GM23338 (cell line): ENCODE results near the gene TMEM44. TPM values are rescaled to one million over a fixed set of nuclear protein-coding genes. Genes with fewer than 3 reads are reported as not detected.

Experiments used
- ATAC-seq: fragments of 200-7000 bp; cut with Tn5 transposase; 3 replicates; pipeline ENCODE4 v1.9.1; 2020
- DNase-seq: peaks from one replicate; pipeline ENCODE4 v3.0.0-alpha.2; 2015; ENCODE audit warnings: low spot score
- H2AFZ ChIP-seq: fragments of 200-600 bp; sonication (generic); 2 replicates; pipeline ENCODE4 v1.8.0; 2016; ENCODE audit warnings: antibody characterized with exemption, mild to moderate bottlenecking, moderate library complexity
- H3F3A ChIP-seq: fragments of 200-600 bp; sonication (generic); replicated peaks from 2 replicates; pipeline ENCODE4 v1.8.0; 2017; ENCODE audit warnings: antibody characterized with exemption, mixed run types, low read depth
- H3K27ac ChIP-seq: fragments of 200-600 bp; sonication (generic); 2 replicates; pipeline ENCODE4 v1.6.1; 2016; ENCODE audit warnings: low read depth
- H3K27me3 ChIP-seq: fragments of 200-600 bp; sonication (generic); 2 replicates; pipeline ENCODE4 v1.8.0; 2016; ENCODE audit warnings: mild to moderate bottlenecking, mixed run types, moderate library complexity; ENCODE audit not compliant: insufficient read depth
- H3K36me3 ChIP-seq: fragments of 200-600 bp; sonication (generic); 2 replicates; pipeline ENCODE4 v1.8.0; 2016; ENCODE audit warnings: mild to moderate bottlenecking; ENCODE audit not compliant: insufficient read depth
- H3K4me1 ChIP-seq: fragments of 200-600 bp; sonication (generic); 2 replicates; pipeline ENCODE4 v1.8.0; 2016; ENCODE audit warnings: mild to moderate bottlenecking, moderate library complexity; ENCODE audit not compliant: insufficient read depth
- H3K4me2 ChIP-seq: fragments of 200-600 bp; sonication (generic); 2 replicates; pipeline ENCODE4 v1.7.1; 2017; ENCODE audit warnings: mixed run types
- H3K4me3 ChIP-seq: fragments of 200-600 bp; sonication (generic); 2 replicates; pipeline ENCODE4 v1.6.1; 2016; ENCODE audit warnings: mixed run types
- H3K79me2 ChIP-seq: fragments of 200-600 bp; sonication (generic); replicated peaks from 2 replicates; pipeline ENCODE4 v1.8.0; 2017; ENCODE audit warnings: mild to moderate bottlenecking; ENCODE audit not compliant: insufficient read depth
- H3K9me2 ChIP-seq: fragments of 200-600 bp; sonication (generic); 2 replicates; pipeline ENCODE4 v1.8.0; 2017; ENCODE audit not compliant: insufficient read depth
- H4K20me1 ChIP-seq: fragments of 200-600 bp; sonication (generic); replicated peaks from 2 replicates; pipeline ENCODE4 v1.8.0; 2017; ENCODE audit warnings: mild to moderate bottlenecking; ENCODE audit not compliant: insufficient read depth
- H3K27ac Mint-ChIP-seq: 2 replicates; pipeline ENCODE4 v1.8.0; 2020; ENCODE audit warnings: inconsistent platforms, mild to moderate bottlenecking, moderate library complexity, mixed read lengths
- H3K27me3 Mint-ChIP-seq: 3 replicates; pipeline ENCODE4 v1.8.0; 2022; ENCODE audit warnings: low read depth, mild to moderate bottlenecking, moderate library complexity, mixed read lengths, inconsistent platforms; ENCODE audit not compliant: insufficient read depth, poor library complexity
- H3K36me3 Mint-ChIP-seq: 3 replicates; pipeline ENCODE4 v1.8.0; 2021; ENCODE audit warnings: low read depth, mild to moderate bottlenecking, inconsistent platforms, moderate library complexity, mixed read lengths
- H3K4me1 Mint-ChIP-seq: 3 replicates; pipeline ENCODE4 v1.8.0; 2020; ENCODE audit warnings: mild to moderate bottlenecking, inconsistent platforms, mixed read lengths
- H3K4me3 Mint-ChIP-seq: 3 replicates; pipeline ENCODE4 v1.8.0; 2021; ENCODE audit warnings: moderate library complexity, mild to moderate bottlenecking, inconsistent platforms, mixed read lengths
- H3K9me3 Mint-ChIP-seq: 3 replicates; pipeline ENCODE4 v1.8.0; 2020; ENCODE audit warnings: moderate library complexity, mild to moderate bottlenecking, inconsistent platforms, mixed read lengths
- CREB1 ChIP-seq: fragments of 250-450 bp; sonication (Bioruptor Pico); IDR thresholded peaks from 2 replicates; pipeline ENCODE4 v1.5.0; 2020; ENCODE audit warnings: low read depth, mild to moderate bottlenecking, moderate library complexity
- NANOG ChIP-seq: IDR thresholded peaks from 2 replicates; pipeline ENCODE4 v1.6.1; 2016; ENCODE audit warnings: antibody characterized with exemption, borderline replicate concordance
- STAT1 ChIP-seq: IDR thresholded peaks from one replicate; pipeline ENCODE4 v1.6.1; 2016; ENCODE audit warnings: antibody characterized with exemption; ENCODE audit not compliant: unreplicated experiment
- ZNF462 ChIP-seq: fragments of 250-450 bp; sonication (Bioruptor Pico); IDR thresholded peaks from 2 replicates; pipeline ENCODE4 v1.5.0; 2020; ENCODE audit warnings: mild to moderate bottlenecking, moderate library complexity
- polyA plus RNA-seq: library from polyadenylated mRNA; unstranded; fragments of >200 nt; fragmentation: Nextera tagmentation; extraction: Ambion mirVana; gene quantifications from 2 replicates; pipeline ENCODE4 v1.2.1, GENCODE V29; 2016
- total RNA-seq: library from RNA; depleted of rRNA; stranded (reverse); fragments of >200 nt; shearing (Covaris generic); gene quantifications from 2 replicates; pipeline ENCODE4 v1.2.3, GENCODE V29; 2014

The TMEM44 gene
- total and polyA plus RNA-seq, 2 experiments from 2014 or later: 10.0 to 10.5 TPM

GRCh38 chr3:194552327-194552949 lies 80.8 kb downstream of the TMEM44 start:
- no peak for ATAC-seq
- peaks cover 2% of the 10 kb centered on the region for H3K9me3 Mint-ChIP-seq
- H3K27ac ChIP-seq: no peak overlapping the region

More at GRCh38 chr3:194552327-194552949, 80.8 kb downstream of the TMEM44 start:
- H3K9me2 ChIP-seq: no peaks in the 10 kb centered on the region
- Mint-ChIP-seq H3K4me1 (peaks cover 22% of the 10 kb centered on the region), H3K36me3 (peaks cover 1% of the 10 kb centered on the region; the same call in 1 of the 3 replicates), H3K4me3 (no peak overlapping the region), H3K27me3 (peaks cover 11% of the 10 kb centered on the region), H3K27ac (peak overlapping the region; percentile 13; the same call in 1 of the 2 replicates)
- H3K4me2 ChIP-seq: no peak overlapping the region
- no peak overlapping the region for H2AFZ ChIP-seq
- no peaks in the 10 kb centered on the region for H3F3A ChIP-seq
- H4K20me1 ChIP-seq: no peaks in the 10 kb centered on the region
- no peaks in the 10 kb centered on the region for H3K36me3 ChIP-seq
- no peaks in the 10 kb centered on the region for H3K79me2 ChIP-seq
- TF ChIP-seq CREB1 (CRISPR knock-in tag) (no peak), STAT1 (no peak), ZNF462 (CRISPR knock-in tag) (no peak), NANOG (no peak)
- H3K4me3 ChIP-seq: no peak overlapping the region
- no peak for DNase-seq
- no peaks in the 10 kb centered on the region for H3K27me3 ChIP-seq
- peaks cover 14% of the 10 kb centered on the region for H3K4me1 ChIP-seq
